Measurements from ENCODE around the gene FAM210B.
A peak's percentile ranks its signal among the peaks of the same experiment; 100 is the strongest.
"Not testable (repeated sequence)": the region's sequence is repeated elsewhere in the genome, so short reads cannot be mapped to it uniquely, and the experiment has no call there.

The FAM210B gene

GRCh38 chr20:56361900-56362299 lies 3.1 kb downstream of the FAM210B start:
- DNase-seq, result no peak

GRCh38 chr20:56362833-56363413 lies 4.1 kb downstream of the FAM210B start:
- DNase-seq, result peak; percentile 99

- DNase-seq, result no peak
Measured at GRCh38 chr20:56363491-56363890, 4.7 kb downstream of the FAM210B start.

- no peak for DNase-seq
Measured at GRCh38 chr20:56368351-56369134, 9.8 kb downstream of the FAM210B start.

GRCh38 chr20:56369179-56369578 lies 10.4 kb downstream of the FAM210B start:
- DNase-seq, result no peak

GRCh38 chr20:56371977-56372376 lies 13.2 kb downstream of the FAM210B start:
- DNase-seq, result no peak

GRCh38 chr20:56372850-56373249 lies 14.1 kb downstream of the FAM210B start:
- DNase-seq, result peak; percentile 21

GRCh38 chr20:56373942-56374341 lies 15.2 kb downstream of the FAM210B start:
- peak; percentile 51 for DNase-seq

- DNase-seq, result no peak
Measured at GRCh38 chr20:56376331-56376730, 17.6 kb downstream of the FAM210B start.

- DNase-seq, result no peak
Measured at GRCh38 chr20:56378386-56378785, 19.6 kb downstream of the FAM210B start.

- DNase-seq, result no peak
Measured at GRCh38 chr20:56380375-56380774, 21.6 kb downstream of the FAM210B start.

GRCh38 chr20:56381501-56381900 lies 22.7 kb downstream of the FAM210B start:
- DNase-seq, result no peak

- no peak for DNase-seq
Measured at GRCh38 chr20:56382696-56383095, 23.9 kb downstream of the FAM210B start.

- DNase-seq, result no peak
Measured at GRCh38 chr20:56383334-56383733, 24.6 kb downstream of the FAM210B start.

- DNase-seq, result no peak
Measured at GRCh38 chr20:56385130-56385529, 26.4 kb downstream of the FAM210B start.

- no peak for DNase-seq
Measured at GRCh38 chr20:56386219-56386618, 27.4 kb downstream of the FAM210B start.

- DNase-seq, result no peak
Measured at GRCh38 chr20:56388882-56389281, 30.1 kb downstream of the FAM210B start.

GRCh38 chr20:56389807-56390206 lies 31.0 kb downstream of the FAM210B start:
- DNase-seq, result no peak

GRCh38 chr20:56390396-56390795 lies 31.6 kb downstream of the FAM210B start:
- not testable (repeated sequence) for DNase-seq

GRCh38 chr20:56391037-56391436 lies 32.3 kb downstream of the FAM210B start:
- DNase-seq, result no peak

- peak; percentile 19 for DNase-seq
Measured at GRCh38 chr20:56391596-56392131, 32.9 kb downstream of the FAM210B start.

- peak; percentile 100 for DNase-seq
Measured at GRCh38 chr20:56392132-56392880, 33.5 kb downstream of the FAM210B start, which contains the start of the genes AURKA and CSTF1. TSS of gene AURKA (minus strand) at chr20:56392215. CDS start at chr20:56388197, 4,018 bp downstream. TSS of gene CSTF1 (plus strand) at chr20:56392645. CDS start at chr20:56395553, 2,908 bp downstream.

GRCh38 chr20:56392881-56393482 lies 34.2 kb downstream of the FAM210B start:
- DNase-seq, result peak; percentile 36

Data from hematopoietic multipotent progenitor cell treated with erythropoietin and hydrocortisone succinate and interleukin-3 and kit ligand, for 8 days (in vitro differentiated cells).